H7 (cell line): Measurements from ENCODE around the gene LMNTD2. TPM values are rescaled to one million over a fixed set of nuclear protein-coding genes. Genes with fewer than 3 reads are reported as not detected.

Source experiments
- DNase-seq: peaks from one replicate; pipeline ENCODE4 v3.0.0; 2012
- H3K27me3 ChIP-seq: 2 replicates; pipeline ENCODE4 v1.6.0; 2011; ENCODE audit warnings: mild to moderate bottlenecking, low read length; ENCODE audit not compliant: control insufficient read depth, insufficient read depth
- H3K36me3 ChIP-seq: replicated peaks from 2 replicates; pipeline ENCODE4 v1.5.1; 2011; ENCODE audit warnings: low read length; ENCODE audit not compliant: control insufficient read depth, insufficient read depth
- H3K4me3 ChIP-seq: 2 replicates; pipeline ENCODE4 v1.5.1; 2011; ENCODE audit warnings: low read depth, mild to moderate bottlenecking, control low read depth, low read length, moderate library complexity; ENCODE audit not compliant: insufficient read depth
- total RNA-seq: library from RNA; depleted of rRNA; stranded (reverse); fragments of >200 nt; shearing (Covaris generic); gene quantifications from 2 replicates; pipeline ENCODE4 v1.2.3, GENCODE V29; 2014; rRNA removed

Gene LMNTD2
- 2.7 and 4.0 TPM in 2 replicates for total RNA-seq

- Histone ChIP-seq H3K36me3 (no peaks in the 10 kb centered on the region; the same call in 1 of the 2 replicates), H3K27me3 (peaks cover 37% of the 10 kb centered on the region)
- peak; percentile 100 for DNase-seq
Measured at GRCh38 chr11:560305-561147, at the start of gene LMNTD2, which contains the start of gene RASSF7. LMNTD2 (minus strand) TSS chr11:560738; CDS start chr11:560716, 22 bp downstream. RASSF7 (plus strand) TSS chr11:560970; CDS start chr11:561769, 799 bp downstream.

GRCh38 chr11:609341-609811 lies 48.8 kb upstream of the LMNTD2 start:
- Histone ChIP-seq H3K36me3 (peaks cover 36% of the 10 kb centered on the region), H3K27me3 (no peaks in the 10 kb centered on the region), H3K4me3 (no peak overlapping the region)
- no peak for DNase-seq

More at GRCh38 chr11:560305-561147, at the start of gene LMNTD2, which contains the start of gene RASSF7:
- H3K4me3 ChIP-seq = peak within 1 kb of the TSS; percentile 77

- DNase-seq = no peak
- Histone ChIP-seq H3K4me3 (no peak overlapping the region), H3K27me3 (no peaks in the 10 kb centered on the region), H3K36me3 (peaks cover 36% of the 10 kb centered on the region)
Measured at GRCh38 chr11:608791-609251, 48.3 kb upstream of the LMNTD2 start.

- peaks cover 38% of the 10 kb centered on the region for H3K36me3 ChIP-seq
- no peak for DNase-seq
- no peak overlapping the region for H3K4me3 ChIP-seq
Measured at GRCh38 chr11:607971-608659, 47.6 kb upstream of the LMNTD2 start.

GRCh38 chr11:607020-607780 lies 46.7 kb upstream of the LMNTD2 start:
- Histone ChIP-seq H3K36me3 (peaks cover 38% of the 10 kb centered on the region), H3K27me3 (no peaks in the 10 kb centered on the region), H3K4me3 (no peak overlapping the region)
- DNase-seq = no peak

More at GRCh38 chr11:607971-608659, 47.6 kb upstream of the LMNTD2 start:
- no peaks in the 10 kb centered on the region for H3K27me3 ChIP-seq

GRCh38 chr11:606245-606644 lies 45.7 kb upstream of the LMNTD2 start:
- Histone ChIP-seq H3K4me3 (no peak overlapping the region), H3K27me3 (no peaks in the 10 kb centered on the region), H3K36me3 (peaks cover 45% of the 10 kb centered on the region)
- no peak for DNase-seq

GRCh38 chr11:605286-606129 lies 45.0 kb upstream of the LMNTD2 start:
- DNase-seq = no peak
- peaks cover 44% of the 10 kb centered on the region for H3K36me3 ChIP-seq
- no peak overlapping the region for H3K4me3 ChIP-seq
- no peaks in the 10 kb centered on the region for H3K27me3 ChIP-seq

GRCh38 chr11:603154-603553 lies 42.6 kb upstream of the LMNTD2 start:
- Histone ChIP-seq H3K27me3 (no peaks in the 10 kb centered on the region), H3K4me3 (no peak overlapping the region), H3K36me3 (peaks cover 41% of the 10 kb centered on the region)
- DNase-seq = no peak

- peaks cover 43% of the 10 kb centered on the region for H3K36me3 ChIP-seq
- DNase-seq = no peak
- no peak overlapping the region for H3K4me3 ChIP-seq
- H3K27me3 ChIP-seq = no peaks in the 10 kb centered on the region
Measured at GRCh38 chr11:601573-602245, 41.2 kb upstream of the LMNTD2 start.

- Histone ChIP-seq H3K4me3 (no peak overlapping the region), H3K36me3 (peaks cover 33% of the 10 kb centered on the region), H3K27me3 (no peaks in the 10 kb centered on the region)
- DNase-seq = no peak
Measured at GRCh38 chr11:598005-598680, 37.6 kb upstream of the LMNTD2 start.

GRCh38 chr11:597166-597725 lies 36.7 kb upstream of the LMNTD2 start:
- Histone ChIP-seq H3K4me3 (no peak overlapping the region), H3K27me3 (no peaks in the 10 kb centered on the region), H3K36me3 (peaks cover 37% of the 10 kb centered on the region)
- peak; percentile 93 for DNase-seq

GRCh38 chr11:596374-596773 lies 35.8 kb upstream of the LMNTD2 start:
- H3K4me3 ChIP-seq = no peak overlapping the region
- no peaks in the 10 kb centered on the region for H3K27me3 ChIP-seq
- DNase-seq = no peak
- H3K36me3 ChIP-seq = peaks cover 32% of the 10 kb centered on the region
